GM21447 (cell line): ENCODE measurements around the gene MTUS2.

Experiments
- ATAC-seq: cut with Tn5 transposase; IDR thresholded peaks from one replicate; pipeline ENCODE4 v1.9.1; 2021; ENCODE audit not compliant: unreplicated experiment

Gene MTUS2

DNA sequence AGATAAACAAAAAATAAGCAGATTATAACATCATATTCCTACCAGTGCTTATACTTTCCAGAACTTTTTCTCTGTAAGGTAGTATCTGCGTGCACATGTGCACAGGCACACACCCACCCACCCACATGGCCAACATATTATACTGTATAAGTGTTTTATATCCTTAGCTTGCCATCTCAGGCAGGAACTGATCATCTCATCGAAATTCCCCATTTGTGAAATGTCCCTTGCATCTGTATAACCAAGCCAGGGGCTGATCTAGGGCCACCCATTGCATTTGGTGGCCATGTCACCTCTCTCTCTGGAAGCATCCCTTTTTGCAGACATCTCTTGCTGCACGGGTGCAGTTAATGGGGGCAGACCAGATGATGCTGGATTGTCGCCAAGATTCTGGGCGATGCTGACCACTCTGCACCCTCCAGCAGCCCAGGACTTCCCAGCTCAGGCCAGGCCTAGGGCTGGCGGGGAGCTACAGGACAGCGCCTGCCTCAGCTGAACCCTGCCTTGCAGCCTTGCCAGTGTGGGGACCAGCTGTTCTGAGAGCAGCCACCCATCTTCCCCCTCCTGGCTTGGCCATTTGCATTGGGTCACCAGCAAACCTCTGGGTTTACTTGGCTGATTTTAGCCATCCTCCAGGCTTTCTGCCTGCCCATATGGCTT lies 679.5 kb downstream of the MTUS2 start:
- ATAC-seq, result no peak

DNA sequence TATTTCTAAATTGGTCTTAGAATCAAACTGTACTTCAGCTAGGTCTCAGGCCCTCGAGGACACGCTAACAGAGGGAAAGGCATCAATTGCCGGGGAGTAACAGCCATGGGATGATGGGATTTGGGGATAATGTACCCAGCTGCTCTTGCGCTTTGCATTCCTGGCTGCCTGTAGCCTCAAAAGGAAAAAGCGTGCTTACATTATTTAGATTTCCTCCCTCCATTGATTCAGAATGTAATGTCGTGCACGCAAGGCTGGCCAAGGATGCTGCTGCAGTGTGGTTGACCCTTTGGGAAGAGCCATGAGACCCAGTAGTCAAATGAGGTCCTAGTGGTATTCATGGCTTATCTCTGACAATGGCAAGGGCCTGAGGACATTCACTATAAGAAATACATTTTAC lies 680.2 kb downstream of the MTUS2 start:
- no peak for ATAC-seq

DNA sequence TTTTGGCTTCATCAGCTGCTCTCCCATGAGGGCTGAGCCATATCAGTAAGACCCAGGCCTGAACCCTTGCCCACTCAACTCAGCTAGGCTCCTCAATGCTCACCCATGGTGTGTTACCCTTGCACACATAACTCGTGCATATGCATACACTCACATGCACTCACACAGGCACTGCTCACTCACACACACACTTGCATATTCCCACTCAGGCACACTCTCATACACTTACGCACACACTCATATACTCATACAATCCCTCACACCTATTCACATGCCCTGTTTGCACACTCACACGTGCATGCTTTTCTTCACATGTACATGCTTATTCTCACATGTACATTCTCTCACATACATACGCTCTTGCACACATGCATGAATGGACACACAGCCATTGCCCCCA lies 681.5 kb downstream of the MTUS2 start:
- ATAC-seq, result no peak

DNA sequence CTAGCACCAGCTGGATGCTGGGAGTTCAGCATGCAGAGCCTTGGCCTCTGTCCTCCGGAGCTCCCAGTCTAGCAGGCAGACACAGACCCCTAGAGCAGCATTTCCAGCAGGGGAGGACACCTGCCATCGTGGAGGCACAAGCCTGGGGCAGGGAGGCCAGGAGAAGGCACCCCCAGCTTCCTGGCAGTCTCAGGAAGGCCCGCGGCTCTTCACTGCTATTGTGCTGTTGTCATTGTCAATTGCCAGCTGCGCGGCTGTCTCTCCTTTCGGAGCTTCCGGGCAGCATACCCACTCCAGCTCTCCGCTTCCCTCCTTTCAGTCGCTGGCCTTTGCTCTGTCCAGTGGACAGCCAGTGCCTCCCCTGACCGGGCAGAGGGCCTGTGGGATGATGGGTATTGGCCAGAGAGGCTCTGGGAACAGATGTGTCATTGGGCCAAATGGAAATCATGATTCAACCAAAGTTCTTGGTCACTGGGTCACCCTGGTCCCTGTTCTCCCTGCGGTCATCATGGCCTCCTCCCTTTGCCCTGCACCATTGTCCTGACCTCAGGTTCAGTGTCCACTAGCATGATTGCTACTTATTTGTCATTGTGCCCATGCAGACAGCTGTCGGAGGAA lies 682.4 kb downstream of the MTUS2 start:
- ATAC-seq, result no peak

DNA sequence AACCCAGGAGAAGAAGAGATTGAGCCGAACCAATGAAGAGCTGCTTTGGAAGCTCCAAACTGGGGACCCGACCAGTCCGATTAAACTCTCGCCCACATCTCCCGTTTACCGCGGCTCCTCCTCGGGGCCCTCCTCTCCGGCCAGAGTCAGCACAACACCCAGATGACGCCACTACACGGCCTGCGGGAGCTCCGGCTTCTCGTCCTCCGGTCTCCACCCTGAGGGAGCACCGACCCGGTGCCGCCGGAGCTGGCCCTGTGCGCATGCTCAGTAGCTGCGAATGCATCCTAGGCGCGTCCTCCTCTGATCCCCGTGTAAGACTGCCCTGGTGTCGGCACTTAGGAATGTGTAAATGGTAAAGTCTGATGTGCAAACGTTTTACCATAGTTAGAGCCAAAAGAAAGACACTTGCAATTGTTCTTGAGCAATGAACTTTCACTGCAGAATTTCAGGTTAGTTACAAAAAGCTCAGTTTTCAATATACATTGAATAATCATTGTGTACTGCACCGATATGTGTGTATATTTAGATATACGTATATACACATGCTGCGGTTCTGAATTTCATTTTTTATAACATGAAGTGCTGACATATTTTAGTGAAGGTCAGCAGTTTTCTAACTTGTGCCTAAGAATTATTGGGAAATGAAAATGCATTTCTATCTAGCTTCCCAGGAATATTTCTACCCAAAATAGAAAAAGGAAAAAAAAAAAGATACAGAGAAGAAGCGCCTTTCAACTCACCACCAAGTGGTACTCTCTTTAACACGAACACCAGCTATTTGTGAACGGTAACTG lies 683.1 kb downstream of the MTUS2 start:
- ATAC-seq, result no peak

DNA sequence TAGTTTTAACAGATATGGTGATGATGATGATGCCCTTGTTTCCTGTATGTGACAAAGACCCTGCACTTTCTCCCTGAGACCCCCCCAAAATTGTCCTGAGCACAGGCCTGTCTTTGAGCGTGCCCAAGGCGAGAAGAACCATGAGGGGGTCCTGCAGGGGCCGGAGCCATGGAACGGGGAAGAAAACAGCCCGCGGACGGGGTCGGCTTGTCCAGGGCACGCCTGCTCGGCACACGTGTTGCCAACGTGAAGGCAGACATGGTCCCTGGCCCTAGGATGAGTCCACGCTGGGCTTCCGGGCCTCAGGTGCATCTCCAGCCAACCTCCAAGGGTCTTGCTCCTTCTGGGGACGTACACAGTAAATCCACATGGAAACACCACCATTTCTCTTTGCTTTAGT lies 684.6 kb downstream of the MTUS2 start:
- ATAC-seq, result no peak

DNA sequence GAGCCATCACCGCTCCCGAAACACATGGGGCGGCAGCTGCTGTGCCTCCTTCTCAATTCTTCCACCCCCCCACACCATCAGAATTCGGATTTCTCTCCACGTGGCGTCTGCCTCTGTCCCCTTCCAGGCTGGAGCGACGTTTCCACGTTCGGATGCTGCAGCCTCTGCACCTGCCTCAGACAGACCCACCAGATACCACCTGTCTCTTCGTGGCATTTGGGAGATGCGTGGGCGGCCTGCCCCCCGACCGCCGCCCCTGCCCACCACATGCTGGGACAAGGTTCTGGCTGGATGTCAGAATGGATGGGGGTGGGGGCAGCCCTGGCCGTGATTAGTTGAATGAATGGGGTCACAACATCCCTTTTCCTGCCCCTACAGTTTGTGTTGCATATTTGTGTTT lies 685.4 kb downstream of the MTUS2 start:
- no peak for ATAC-seq

DNA sequence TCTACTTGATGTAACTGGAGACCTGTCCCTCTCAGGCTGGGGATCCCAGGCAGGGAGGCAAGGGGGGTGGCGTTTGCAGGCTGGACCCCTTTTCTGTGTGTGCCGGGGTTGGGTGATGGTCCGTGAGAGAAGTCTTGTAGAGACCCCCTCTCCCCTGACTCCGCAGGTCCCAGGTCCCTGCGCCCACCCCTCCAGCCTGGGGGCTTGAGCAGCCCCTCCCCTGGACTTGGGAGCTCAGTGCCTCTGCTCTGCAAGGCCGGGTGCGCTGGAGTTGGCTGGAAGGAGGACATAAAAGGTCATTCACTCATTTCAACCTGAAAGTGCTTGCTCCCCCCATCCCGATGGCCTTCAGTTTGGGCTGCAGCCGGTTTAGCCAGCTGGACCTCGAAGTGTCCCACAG lies 685.8 kb downstream of the MTUS2 start:
- ATAC-seq, result no peak

DNA sequence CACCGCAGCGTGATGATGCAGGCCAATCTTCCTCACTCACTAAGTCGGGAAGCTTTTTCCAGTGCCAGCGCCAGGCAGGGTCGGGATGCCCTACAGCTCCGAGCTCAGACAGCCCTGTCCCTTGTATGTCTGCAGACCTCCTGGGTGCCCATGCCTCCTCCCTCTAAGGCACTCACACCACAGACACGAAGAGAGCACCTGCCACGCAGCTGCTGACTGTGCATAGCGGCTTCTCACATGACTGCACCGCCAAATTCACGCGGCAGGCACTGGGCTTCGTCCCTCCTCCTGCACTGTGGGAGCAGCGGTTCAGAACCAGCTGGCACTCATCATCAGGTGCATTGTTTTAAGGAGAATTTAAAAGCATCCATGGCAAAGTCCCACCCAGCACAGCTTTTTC lies 687.2 kb downstream of the MTUS2 start:
- ATAC-seq, result no peak

DNA sequence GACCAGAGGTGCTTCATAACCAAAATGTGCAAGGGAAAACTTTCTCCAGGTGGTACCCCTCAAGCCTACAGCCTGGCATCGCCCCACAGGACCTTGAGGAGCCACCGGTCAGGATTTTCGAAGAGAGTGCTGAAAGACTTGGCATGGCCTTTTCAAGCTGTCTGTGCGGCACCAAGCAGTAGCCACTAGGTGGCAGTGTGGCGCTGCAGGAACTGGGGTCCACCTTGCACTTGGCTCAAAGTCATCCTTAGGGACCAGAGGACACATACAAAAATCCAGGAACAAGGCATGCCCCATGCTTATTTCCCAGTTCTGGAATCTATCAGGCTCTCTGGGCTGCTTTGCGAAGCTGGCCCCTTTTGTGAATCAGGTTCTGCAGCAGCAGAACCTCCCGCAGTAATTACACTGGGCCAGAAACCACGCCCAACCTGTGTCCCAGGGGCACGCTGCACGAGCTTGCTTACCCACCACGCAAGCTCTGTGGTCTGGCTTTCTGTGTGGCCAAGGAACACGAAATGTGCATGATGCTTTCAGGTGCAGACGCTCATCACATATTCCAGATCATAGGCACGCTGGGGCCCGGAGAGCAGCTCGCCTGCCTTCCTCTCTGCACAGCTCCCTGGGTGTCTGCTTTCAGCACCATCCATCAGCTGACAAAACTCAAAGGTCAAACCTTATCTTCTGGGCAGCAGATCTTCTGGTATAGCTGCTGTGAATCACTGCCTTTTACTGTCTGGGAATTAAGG lies 688.2 kb downstream of the MTUS2 start:
- ATAC-seq, result no peak

DNA sequence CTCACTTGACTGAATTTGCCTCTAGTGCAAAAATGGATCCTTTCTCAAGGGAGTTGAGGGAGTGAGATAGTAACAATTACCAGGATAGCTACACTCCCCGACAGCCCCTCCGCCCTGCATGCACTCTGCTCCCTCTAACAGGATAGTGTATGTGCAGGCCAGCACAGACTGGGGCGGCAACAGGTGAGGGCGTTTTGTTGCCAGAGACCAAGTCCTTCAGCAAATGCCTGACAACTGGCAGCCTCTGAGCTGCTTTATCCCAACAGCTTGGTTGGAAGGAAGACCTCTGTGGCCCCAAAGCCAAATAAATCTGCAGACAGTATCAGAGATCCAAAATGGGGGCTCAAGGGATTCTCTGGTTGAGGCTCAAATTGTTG lies 688.7 kb downstream of the MTUS2 start:
- no peak for ATAC-seq

DNA sequence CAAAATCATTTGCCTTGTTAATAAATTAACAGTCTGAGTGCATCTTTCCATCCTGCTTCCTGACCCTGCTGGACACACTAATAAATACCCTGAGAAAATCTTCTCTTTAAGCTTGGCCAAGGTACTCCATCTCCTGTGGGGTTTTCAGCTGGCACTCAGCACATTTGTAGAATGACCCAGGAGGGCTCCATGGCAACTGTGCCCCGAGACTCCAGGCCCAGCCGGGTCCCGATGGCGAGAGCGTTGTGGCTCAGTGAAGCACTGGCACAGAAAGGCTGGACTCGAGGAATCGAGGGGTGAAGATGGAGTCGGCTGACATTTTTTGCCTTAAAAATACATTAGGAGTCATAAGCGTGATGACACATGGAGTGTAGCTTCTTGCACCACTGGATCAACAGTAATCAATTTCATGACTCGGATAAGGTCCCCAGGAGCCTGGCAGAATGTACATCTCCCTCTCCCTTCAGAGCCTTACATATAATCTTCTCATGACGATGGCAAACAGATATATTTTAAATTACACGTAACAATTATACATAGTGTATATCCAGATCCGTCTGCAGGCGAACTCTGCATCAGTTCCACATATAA lies 690.0 kb downstream of the MTUS2 start:
- no peak for ATAC-seq

DNA sequence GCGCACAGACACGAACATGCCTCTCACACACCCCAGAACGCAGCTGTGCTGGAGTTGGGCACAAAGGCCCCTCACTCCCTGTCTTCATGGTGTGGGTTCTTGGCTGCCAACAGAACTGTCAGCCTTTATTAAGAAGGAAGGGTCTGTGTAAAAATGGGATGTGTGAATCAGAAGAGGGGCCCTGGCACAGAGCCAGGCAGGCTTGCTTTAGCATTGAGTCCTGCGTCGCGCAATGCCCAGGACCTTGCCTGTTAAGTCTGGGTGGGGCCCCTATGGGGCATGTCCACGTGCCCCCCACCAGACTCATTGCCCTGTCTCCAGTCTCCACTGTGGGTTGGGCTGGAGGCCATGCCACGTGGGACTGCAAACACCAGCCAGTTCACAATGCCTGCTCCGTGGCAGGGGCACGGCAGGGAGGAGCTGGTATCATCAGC lies 690.5 kb downstream of the MTUS2 start:
- ATAC-seq, result no peak

DNA sequence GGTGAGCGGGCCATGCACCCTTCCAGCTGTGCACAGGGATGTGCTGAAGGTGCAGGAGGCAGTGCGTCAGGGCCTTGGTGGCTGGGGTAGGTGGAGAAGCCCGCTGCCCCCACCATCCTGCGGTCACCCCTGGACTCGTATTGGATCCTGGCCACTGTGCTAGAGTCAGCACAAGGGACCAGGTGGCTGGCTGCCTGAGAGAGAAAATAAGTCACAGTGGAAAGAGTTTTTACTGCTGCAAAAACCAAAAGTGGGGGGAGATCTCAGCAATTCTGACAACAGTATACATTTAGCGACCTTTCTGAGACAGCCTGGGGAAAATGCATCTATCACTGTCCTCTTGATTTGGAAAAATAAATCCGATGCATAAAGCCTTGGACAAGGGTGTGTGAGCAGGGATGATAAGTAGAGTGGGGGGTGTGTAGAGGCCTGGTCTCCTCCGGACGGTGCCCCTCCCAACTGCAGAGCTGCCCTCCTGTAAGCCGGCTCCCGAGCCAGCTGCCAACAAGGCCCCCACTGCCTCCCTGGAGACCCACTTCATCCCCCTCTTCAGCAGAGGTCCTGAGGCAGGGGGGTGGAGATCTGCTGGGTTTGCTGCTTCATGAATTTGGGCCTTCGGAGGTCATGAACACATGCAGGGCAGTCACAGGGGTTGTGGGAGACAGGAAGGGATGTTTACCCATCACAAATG lies 691.1 kb downstream of the MTUS2 start:
- no peak for ATAC-seq

DNA sequence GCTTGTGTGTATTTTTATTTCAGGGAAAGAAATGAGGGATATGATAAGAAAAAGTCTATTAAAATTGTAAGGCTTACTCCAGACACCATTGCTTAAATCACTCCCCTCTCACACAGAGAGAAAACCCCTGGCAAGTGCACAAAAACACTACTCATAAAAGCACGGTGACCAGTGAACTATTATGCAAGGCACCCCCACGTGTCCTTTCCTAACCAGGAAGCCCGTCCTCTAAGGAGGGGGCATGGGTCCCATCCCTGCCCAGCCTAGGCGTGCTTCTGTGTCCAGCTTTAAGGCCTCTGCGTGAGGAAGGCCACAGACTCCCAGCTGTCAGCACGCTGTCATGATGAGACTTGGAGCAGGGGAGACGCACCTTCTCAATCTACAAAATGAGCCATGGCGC lies 691.8 kb downstream of the MTUS2 start:
- no peak for ATAC-seq

DNA sequence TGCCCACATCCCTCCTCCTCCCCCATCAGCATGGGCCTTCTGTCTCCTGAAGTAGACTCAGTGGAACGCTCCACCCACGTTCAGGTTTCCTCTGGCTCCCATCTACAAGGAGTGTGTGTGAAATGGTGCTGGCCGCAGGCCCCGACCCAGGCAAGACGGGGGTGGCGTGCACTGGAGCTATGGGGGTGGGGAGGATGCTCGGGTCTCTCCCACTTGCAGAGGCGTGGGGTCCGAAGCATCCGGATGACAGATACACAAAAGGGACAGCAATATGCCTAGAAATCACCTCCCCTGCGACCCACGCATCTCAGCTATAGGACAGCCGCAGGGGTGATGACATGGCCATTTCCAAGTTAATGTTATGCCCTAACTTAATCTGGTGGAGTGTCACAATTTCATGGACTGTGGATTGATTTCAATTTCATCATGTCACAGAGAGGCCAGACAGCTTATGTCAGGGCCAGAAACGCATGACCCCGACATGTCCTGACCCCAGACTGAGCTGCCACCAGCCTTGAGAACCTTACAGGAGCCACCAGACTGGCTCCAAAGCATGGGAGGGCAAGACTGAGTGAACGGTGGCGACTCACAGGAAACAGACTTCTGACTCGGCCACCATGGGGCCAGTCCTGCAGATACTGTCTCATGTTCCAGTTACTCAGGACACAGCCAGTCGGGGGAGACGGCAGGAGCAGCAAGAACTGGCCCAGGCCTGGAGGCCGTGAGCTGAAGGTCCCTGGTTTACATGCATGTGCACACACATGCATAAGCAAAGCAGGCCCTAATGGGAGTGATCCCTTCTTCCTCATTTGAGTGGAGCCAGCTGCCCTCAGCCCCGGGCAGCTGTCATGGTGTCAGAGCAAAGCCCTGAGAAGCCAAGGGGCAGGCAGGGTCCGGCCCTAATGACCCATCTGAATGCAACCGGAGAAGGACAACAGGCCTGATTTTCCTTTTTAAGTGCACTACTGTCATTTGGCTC lies 693.2 kb downstream of the MTUS2 start:
- no peak for ATAC-seq

DNA sequence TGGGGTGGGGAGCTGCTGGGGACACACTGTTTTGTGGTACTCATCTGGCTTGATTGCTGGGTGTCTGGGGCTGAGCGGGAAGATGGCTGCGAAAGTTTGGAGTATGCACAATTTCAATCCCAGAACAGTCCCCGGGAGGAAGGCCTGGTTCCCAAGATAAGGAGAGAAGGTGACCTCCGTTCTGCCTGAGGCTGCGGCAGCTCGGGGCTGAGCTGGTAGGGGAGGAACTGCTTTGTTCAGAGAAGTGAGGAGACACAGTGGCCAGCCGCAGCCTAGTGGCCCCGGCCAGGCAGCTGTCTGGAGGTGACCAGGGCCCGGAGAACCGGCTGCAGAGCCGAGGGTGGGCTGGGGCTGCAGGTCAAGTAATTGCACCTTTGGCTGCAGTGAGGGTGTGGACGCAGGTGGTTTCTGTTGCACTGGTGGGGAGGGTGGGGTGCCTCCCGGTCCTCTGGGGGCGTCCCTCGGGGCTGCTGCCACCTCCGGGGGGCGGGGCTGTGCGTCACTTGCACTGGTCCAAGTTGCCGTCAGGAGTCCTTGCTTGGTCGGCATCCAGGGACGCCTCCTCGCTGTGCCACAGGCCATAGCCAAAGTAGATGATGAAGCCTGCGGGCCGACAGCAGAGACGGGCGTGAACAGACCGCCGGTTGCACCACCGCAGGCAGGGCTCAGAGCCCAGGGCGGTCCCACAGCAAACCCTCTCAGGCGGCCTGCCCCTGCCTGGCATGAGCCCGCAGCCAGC lies 694.0 kb downstream of the MTUS2 start:
- ATAC-seq, result no peak

DNA sequence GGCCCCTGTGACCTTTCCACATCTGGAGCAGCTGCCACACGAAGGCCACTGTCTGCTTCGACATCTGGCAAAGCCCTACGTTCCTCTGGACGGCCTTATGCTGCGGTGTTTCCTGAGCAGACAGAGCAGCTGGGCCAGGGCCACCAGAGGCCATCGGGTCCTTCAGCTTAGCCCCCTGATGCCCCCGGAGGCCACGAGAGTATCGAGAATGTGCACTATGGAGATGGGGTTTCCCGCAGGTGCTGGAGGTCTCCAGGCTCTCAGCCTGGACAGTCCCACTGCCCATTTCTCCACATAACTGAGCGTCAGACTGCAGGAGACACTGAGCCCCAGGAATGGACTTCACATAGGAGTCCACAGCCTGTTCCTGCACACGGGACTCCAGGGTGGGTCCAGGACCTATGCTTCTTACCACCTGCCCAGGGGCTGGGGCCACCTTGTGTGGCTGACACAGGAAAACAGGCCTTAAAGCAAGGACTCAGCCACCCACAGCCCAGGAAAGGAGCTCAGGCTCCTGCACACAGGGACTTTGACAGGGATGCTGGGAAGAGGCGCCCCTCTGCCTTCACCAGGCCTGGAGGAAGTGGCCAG lies 694.7 kb downstream of the MTUS2 start:
- no peak for ATAC-seq
